GM18498 (cell line): ENCODE results near the gene DSCAML1.

ENCODE experiments used
- ATAC-seq: cut with Tn5 transposase; IDR thresholded peaks from one replicate; pipeline ENCODE4 v1.9.1; 2021; ENCODE audit warnings: mild to moderate bottlenecking, moderate library complexity; ENCODE audit not compliant: unreplicated experiment

DSCAML1 gene

DNA sequence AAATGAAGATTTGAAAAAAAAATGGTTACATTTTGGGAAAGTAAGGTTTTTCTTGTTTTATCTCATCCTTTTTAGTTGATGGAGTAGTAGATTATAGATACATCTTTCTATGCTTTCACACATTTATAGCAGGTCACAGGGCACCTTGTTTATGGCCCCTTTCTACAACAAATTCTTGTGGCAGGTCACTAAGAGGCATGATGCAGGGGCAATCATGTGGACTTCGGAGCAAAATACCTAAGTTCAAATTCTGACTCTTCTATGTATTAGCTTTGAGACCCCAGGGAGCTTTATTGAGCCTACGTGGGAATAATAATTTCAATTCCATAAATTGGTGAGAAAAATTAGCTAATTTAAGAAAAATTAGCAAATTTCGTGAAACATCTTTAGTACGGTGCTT lies 177.4 kb downstream of the DSCAML1 start:
- ATAC-seq = no peak

- ATAC-seq = no peak
These were observed 178.0 kb downstream of the DSCAML1 start for GRCh38 chr11:117618982-117619355.

DNA sequence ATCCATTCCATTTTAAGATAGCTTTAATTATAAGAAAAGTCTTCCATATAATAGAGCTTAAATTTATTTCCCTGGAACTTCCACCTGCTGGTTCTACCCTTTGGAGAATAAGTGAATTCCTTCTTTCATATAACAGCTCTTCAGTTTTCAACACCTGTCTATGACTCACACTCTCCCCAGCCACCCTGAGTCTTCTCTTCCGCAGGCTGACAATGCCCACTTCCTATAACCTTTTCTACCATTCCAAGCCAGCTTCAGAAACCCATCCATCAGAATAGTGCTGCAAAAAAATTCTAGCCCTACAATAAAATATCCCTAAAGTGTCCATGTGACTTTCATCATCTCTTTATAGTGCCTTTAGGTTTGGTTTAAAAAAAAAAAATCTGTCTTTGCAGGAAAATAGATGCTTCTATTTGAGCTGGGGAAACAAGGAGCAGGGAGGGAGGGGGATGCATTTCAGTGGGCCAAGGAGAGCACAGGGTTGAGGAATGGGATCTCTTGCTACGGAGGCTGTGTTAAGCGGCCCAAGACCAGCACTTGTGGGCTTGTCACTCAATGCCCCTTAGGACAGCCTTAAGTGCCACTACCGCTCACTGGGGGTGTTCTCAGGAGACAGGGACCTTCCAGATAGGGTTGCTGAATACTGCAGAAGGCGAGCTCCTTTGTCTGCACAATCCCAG lies 178.6 kb downstream of the DSCAML1 start:
- no peak for ATAC-seq

DNA sequence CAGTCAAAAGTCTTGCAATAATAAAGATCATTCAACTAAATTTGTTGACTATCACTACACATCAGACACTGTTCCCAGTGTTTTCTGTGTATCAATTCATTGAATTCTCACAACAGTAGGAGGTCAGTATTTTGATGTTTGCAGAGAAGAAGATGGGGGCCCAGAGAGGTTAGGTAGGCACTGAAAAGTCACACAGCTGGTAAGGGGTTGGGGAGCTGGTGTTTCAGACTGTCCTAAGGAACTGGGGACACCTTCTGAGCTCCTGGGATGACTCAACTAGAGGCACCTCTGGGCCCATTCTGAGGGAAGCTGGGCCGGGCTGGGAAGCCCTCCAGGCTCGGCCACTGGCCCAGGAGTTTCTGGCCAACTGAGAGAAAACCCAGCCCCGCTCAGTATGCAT lies 180.0 kb downstream of the DSCAML1 start:
- no peak for ATAC-seq

- ATAC-seq = no peak
These were observed 182.3 kb downstream of the DSCAML1 start for GRCh38 chr11:117614728-117615127.

DNA sequence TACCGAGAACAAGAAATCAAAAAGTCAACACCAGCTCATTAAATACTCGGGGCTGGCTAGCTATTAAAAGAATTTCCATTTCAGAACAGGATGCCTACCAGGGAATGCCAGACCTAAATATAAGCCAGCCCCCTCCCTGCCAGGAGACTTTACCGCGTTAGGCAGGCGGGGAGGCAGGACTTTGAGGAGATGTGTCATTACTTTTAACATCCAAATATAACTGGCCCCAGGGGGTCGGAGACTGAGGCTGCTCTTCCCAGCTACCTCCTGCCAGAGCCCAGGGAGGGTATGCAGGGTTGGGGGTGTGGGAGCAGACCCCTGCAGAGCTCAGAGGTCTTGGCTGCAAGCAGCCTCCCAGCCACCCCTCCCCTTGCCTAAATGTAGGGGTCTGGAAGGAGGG lies 183.5 kb downstream of the DSCAML1 start:
- no peak for ATAC-seq

GRCh38 chr11:117612177-117612576 lies 184.8 kb downstream of the DSCAML1 start:
- ATAC-seq = no peak

DNA sequence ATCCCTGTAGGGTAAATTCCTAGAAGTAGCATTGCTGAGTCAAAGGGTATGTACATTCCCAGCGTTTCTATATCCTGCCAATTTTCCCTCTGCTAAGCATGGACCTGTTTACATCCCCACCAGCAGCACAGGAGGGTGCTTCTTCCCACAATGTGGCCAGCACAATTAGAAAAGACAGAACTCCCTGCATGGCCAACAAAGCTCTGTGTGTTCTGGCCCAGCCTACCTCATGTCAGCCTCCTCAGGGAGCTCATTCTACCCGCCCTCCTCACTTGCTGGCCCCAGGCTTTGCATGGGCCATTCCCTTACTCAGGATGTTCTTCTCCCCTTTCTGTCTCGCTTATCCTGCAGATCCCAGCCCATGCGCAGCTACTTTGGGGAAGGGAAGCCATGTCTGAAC lies 186.1 kb downstream of the DSCAML1 start:
- no peak for ATAC-seq

GRCh38 chr11:117610045-117610444 lies 187.0 kb downstream of the DSCAML1 start:
- no peak for ATAC-seq

- no peak for ATAC-seq
These were observed 189.6 kb downstream of the DSCAML1 start for GRCh38 chr11:117607449-117607848.

- ATAC-seq = no peak
These were observed 190.2 kb downstream of the DSCAML1 start for GRCh38 chr11:117606790-117607189.

GRCh38 chr11:117606211-117606610 lies 190.8 kb downstream of the DSCAML1 start:
- peak; percentile 67 for ATAC-seq

DNA sequence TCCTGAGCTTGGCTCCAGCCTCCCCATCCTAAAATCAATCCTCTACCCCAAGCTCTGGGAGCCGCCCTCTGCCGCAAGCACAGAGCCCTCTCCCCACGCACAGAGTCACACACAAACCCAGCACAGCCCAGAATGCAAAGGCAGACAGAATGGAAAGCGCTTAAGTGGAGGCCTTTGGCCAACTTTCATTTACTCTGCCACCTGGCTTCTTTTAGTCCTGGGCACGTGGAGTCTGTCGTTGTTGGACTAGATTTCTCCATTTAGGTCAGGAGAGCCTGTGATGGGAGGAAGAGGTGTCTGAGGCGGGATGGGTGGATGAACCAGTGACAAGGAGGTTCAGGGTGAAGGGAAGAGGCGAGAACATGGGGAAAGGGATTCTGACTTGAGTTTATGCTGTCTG lies 191.7 kb downstream of the DSCAML1 start:
- ATAC-seq = no peak

DNA sequence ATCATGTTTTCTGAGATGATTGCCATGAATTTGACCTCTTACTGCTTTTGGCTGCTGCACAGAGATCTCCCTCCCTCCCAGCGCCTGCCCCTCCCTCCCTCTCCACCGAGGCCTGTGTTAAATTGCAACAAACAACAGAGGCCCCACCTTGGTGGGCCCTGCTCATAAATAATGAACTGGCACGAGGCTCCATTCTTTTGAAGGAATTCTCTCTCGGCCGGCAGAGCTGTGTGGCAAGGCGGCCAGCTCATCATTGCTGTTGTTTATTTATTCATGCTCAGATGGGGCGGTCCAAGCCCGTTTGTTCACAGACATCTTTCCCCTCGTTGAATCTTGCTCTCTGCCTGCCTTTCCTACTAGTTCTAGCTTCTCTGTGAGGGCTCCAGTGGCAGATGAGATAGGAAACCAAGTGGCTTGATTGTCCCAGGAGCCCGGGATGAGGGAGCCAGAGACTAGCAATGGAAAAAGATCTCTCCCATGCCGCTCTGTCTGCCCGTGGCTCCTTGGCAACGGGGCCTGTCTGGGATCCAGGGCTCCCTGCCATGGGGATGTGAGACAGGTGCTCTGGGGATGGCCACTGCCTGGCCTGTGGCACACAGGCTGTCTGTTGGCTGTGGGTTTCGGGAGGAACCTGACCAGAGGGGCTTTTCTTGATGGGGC lies 192.6 kb downstream of the DSCAML1 start:
- no peak for ATAC-seq

DNA sequence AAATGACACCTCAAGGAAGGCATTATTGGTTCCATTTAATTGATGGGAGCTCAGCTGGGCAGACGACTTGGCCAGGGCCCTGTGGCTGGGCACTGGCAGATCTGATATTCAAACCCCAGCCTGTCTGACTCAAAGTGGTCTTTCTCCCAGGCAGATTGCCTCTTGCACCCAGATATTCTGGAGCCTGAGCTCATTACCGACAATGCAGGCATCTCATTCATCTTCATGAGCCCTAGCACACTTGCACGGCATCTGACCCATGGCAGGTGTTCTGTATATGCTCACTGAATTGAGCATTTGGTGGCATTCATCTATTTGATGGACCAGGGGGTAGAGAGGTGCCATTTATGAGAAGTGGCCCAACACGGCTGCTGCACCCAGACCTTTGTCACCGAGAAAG lies 193.1 kb downstream of the DSCAML1 start:
- ATAC-seq = no peak

GRCh38 chr11:117601006-117601708 lies 195.9 kb downstream of the DSCAML1 start:
- no peak for ATAC-seq

DNA sequence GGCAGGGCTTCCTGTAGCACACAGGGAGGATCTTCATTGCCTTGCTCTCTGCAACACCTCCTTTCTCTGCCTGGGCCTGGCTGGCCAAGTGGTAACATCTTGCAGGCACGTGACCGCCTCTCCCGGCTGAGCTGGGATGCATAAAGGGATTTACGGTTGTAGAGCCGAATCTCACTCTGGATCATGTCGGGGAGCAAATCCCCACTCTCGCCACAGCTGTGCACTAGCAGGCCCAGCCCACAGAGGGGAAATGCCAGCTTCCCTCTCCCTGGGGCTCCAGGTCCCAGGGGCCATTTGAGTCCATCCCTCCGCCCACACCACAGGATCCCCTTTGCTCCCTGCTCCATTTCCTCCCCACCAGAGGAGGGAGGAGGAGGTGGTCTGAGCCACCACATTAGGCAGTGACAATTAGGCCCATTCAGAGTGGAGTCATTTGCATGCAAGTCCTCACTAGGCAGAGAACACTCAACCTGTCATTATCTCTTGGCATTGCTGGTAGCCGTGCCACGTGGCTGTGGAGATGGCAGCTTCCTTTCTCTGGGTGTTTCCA lies 196.7 kb downstream of the DSCAML1 start:
- no peak for ATAC-seq

DNA sequence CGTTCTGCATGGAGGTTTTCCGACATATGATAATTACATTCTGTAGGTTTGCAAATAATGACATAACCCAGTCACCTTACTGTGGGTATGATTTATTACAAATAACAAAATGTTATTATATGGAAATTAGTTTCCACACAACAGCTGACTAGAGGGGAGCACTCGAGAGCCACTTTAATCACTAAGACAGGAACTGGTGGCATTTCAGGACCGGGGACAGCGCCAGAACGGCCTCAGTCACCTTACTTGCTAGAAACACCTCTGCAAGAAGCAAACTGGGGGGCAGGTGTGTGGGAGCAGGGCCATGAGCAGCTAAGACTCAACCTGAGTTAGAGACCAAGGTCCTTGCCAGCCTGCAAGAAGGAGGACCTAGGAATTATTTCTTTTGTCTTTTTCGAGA lies 199.9 kb downstream of the DSCAML1 start:
- ATAC-seq = no peak

GRCh38 chr11:117595440-117595839 lies 201.6 kb downstream of the DSCAML1 start:
- ATAC-seq = no peak

DNA sequence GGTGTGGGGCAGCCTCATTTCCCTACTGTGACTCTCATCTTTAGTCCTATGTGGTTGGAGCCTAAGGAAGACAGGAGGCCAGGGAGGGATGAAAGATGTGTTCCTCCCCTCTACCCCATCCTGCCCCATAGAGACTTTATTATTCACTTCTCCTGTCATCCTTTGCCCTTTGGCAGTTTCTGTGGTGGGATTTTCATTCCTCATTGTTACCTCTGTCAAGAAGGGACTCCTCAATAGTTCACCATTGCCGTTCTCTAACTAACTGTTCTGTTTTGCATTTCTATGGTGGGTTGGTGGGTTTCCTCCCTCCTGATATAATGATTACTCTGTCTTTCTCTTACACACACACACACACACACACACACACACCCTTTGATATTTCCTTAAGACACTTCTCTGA lies 202.3 kb downstream of the DSCAML1 start:
- ATAC-seq = no peak

DNA sequence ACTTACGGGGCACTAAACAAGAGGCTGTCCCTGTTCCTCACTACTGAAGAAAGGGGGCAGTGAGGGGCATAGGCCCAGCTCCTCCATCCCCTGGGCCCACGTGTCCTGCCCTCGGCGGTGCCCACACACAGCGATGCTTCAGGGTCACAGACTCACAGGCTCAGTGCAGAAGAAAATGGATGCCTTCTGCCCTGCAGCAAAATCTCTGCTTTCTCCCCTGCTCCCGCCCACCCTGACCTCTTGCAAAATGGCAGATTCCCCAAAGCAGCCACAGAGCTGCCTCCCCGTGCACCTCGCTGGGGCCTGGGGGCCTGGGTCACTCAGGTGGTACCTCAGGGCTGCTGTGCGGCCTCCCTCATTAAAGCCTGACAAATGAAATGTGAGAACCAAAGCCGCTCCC lies 204.0 kb downstream of the DSCAML1 start:
- no peak for ATAC-seq
